Astrocyte (in vitro differentiated cells and primary cell): ENCODE data around the gene GRIN3B. TPM values are rescaled to one million over a fixed set of nuclear protein-coding genes. Genes with fewer than 3 reads are reported as not detected.

Experiments
- DNase-seq: peaks from one replicate; pipeline ENCODE4 v3.0.0-alpha.2; 2010; ENCODE audit warnings: low read depth
- FAIRE-seq: peaks from 2 replicates; lab custom pipeline; 2011; peaks lifted over from hg19 to GRCh38; lab: Jason Lieb, UNC
- H2AFZ ChIP-seq: 2 replicates; pipeline ENCODE4 v1.6.0; 2012; ENCODE audit warnings: low read depth, low read length, inconsistent platforms
- H3K27ac ChIP-seq: 2 replicates; pipeline ENCODE4 v1.5.1; 2011; ENCODE audit warnings: low read depth, low read length, inconsistent platforms
- H3K27me3 ChIP-seq: 2 replicates; pipeline ENCODE4 v1.6.0; 2011; ENCODE audit warnings: low read length, inconsistent platforms; ENCODE audit not compliant: insufficient read depth
- H3K36me3 ChIP-seq: 2 replicates; pipeline ENCODE4 v1.5.1; 2011; ENCODE audit warnings: low read length, inconsistent platforms; ENCODE audit not compliant: insufficient read depth
- H3K4me1 ChIP-seq: 2 replicates; pipeline ENCODE4 v1.5.1; 2011; ENCODE audit warnings: low read length, inconsistent platforms; ENCODE audit not compliant: insufficient read depth
- H3K4me2 ChIP-seq: 2 replicates; pipeline ENCODE4 v1.6.0; 2012; ENCODE audit warnings: low read length, inconsistent platforms
- H3K4me3 ChIP-seq: 2 replicates; pipeline ENCODE4 v1.5.1; 2011; ENCODE audit warnings: low read depth, mild to moderate bottlenecking, low read length, inconsistent platforms; ENCODE audit not compliant: insufficient read depth
- H3K79me2 ChIP-seq: 2 replicates; pipeline ENCODE4 v1.6.0; 2012; ENCODE audit warnings: mild to moderate bottlenecking, low read length, inconsistent platforms; ENCODE audit not compliant: insufficient read depth
- H3K9ac ChIP-seq: 2 replicates; pipeline ENCODE4 v1.6.0; 2012; ENCODE audit warnings: mild to moderate bottlenecking, low read length, inconsistent platforms
- H3K9me3 ChIP-seq: 2 replicates; pipeline ENCODE4 v1.5.1; 2012; ENCODE audit warnings: low read depth, mild to moderate bottlenecking, low read length, inconsistent platforms; ENCODE audit not compliant: insufficient read depth
- H4K20me1 ChIP-seq: 2 replicates; pipeline ENCODE4 v1.6.0; 2012; ENCODE audit warnings: low read length, inconsistent platforms; ENCODE audit not compliant: insufficient read depth
- H3K27ac Mint-ChIP-seq: one replicate; pipeline ENCODE4 v1.8.0; 2021; ENCODE audit warnings: mild to moderate bottlenecking, mixed read lengths; ENCODE audit not compliant: unreplicated experiment
- H3K27me3 Mint-ChIP-seq: one replicate; pipeline ENCODE4 v1.8.0; 2021; ENCODE audit warnings: low read depth, mixed read lengths; ENCODE audit not compliant: unreplicated experiment
- H3K36me3 Mint-ChIP-seq: one replicate; pipeline ENCODE4 v1.8.0; 2021; ENCODE audit warnings: low read depth, mixed read lengths; ENCODE audit not compliant: unreplicated experiment
- H3K4me1 Mint-ChIP-seq: one replicate; pipeline ENCODE4 v1.8.0; 2021; ENCODE audit warnings: low read depth, mixed read lengths; ENCODE audit not compliant: unreplicated experiment
- H3K4me3 Mint-ChIP-seq: one replicate; pipeline ENCODE4 v1.8.0; 2021; ENCODE audit warnings: mild to moderate bottlenecking, moderate library complexity, mixed read lengths; ENCODE audit not compliant: unreplicated experiment
- H3K9me3 Mint-ChIP-seq: one replicate; pipeline ENCODE4 v1.8.0; 2021; ENCODE audit warnings: mild to moderate bottlenecking, mixed read lengths; ENCODE audit not compliant: unreplicated experiment
- EZH2 ChIP-seq: IDR thresholded peaks from 2 replicates; pipeline ENCODE4 v1.6.1; 2012; ENCODE audit warnings: mild to moderate bottlenecking, low read length, inconsistent platforms; ENCODE audit not compliant: insufficient read depth
- total RNA-seq: library from RNA; stranded (reverse); gene quantifications from 2 replicates; pipeline ENCODE4 v1.2.1, GENCODE V29; 2021
- TF ChIP-seq, protein P1 (sequence below): IDR thresholded peaks from 2 replicates; pipeline ENCODE4 v1.5.1; 2011; ENCODE audit warnings: low read depth, mild to moderate bottlenecking, inconsistent platforms, low read length, moderate library complexity; ENCODE audit not compliant: insufficient read depth

GRIN3B gene
- total RNA-seq, 1 donor from 2014 or later = 2.7 TPM

GRCh38 chr19:1045247-1045603 is 45.0 kb downstream of the GRIN3B start:
- no peak for DNase-seq

GRCh38 chr19:1046117-1046626 is 46.0 kb downstream of the GRIN3B start:
- no peaks in the 10 kb centered on the region for H3K36me3 ChIP-seq
- H3K27me3 Mint-ChIP-seq = no peaks in the 10 kb centered on the region
- TF ChIP-seq, protein P1, sequence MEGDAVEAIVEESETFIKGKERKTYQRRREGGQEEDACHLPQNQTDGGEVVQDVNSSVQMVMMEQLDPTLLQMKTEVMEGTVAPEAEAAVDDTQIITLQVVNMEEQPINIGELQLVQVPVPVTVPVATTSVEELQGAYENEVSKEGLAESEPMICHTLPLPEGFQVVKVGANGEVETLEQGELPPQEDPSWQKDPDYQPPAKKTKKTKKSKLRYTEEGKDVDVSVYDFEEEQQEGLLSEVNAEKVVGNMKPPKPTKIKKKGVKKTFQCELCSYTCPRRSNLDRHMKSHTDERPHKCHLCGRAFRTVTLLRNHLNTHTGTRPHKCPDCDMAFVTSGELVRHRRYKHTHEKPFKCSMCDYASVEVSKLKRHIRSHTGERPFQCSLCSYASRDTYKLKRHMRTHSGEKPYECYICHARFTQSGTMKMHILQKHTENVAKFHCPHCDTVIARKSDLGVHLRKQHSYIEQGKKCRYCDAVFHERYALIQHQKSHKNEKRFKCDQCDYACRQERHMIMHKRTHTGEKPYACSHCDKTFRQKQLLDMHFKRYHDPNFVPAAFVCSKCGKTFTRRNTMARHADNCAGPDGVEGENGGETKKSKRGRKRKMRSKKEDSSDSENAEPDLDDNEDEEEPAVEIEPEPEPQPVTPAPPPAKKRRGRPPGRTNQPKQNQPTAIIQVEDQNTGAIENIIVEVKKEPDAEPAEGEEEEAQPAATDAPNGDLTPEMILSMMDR = no peak
- TF ChIP-seq EZH2 = no peak
- no peaks in the 10 kb centered on the region for H3K79me2 ChIP-seq
- H3K9ac ChIP-seq = no peak overlapping the region
- H3K4me3 Mint-ChIP-seq = no peak overlapping the region
- no peaks in the 10 kb centered on the region for H3K27me3 ChIP-seq
- H3K4me1 Mint-ChIP-seq = peaks cover under 1% of the 10 kb centered on the region
- H3K4me2 ChIP-seq = no peak overlapping the region
- H3K36me3 Mint-ChIP-seq = peaks cover under 1% of the 10 kb centered on the region
- no peaks in the 10 kb centered on the region for H3K9me3 Mint-ChIP-seq
- no peaks in the 10 kb centered on the region for H4K20me1 ChIP-seq
- H3K27ac Mint-ChIP-seq = no peak overlapping the region
- no peak overlapping the region for H3K27ac ChIP-seq
- H3K4me1 ChIP-seq = peaks cover under 1% of the 10 kb centered on the region
- DNase-seq = no peak
- FAIRE-seq = no peak
- H3K9me3 ChIP-seq = no peaks in the 10 kb centered on the region
- H3K4me3 ChIP-seq = no peak overlapping the region
- H2AFZ ChIP-seq = no peak overlapping the region

More at GRCh38 chr19:1045247-1045603, 45.0 kb downstream of the GRIN3B start:
- Mint-ChIP-seq H3K27ac (no peak overlapping the region), H3K36me3 (peaks cover 3% of the 10 kb centered on the region), H3K9me3 (no peaks in the 10 kb centered on the region), H3K4me1 (peaks cover 4% of the 10 kb centered on the region), H3K4me3 (no peak overlapping the region), H3K27me3 (no peaks in the 10 kb centered on the region)
- no peak for TF ChIP-seq EZH2
- TF ChIP-seq, protein P1 = no peak
- no peak overlapping the region for H2AFZ ChIP-seq
- H3K4me3 ChIP-seq = no peak overlapping the region
- no peak overlapping the region for H3K9ac ChIP-seq
- peaks cover 10% of the 10 kb centered on the region for H3K4me1 ChIP-seq
- no peak overlapping the region for H3K27ac ChIP-seq
- H3K36me3 ChIP-seq = no peaks in the 10 kb centered on the region
- peaks cover 5% of the 10 kb centered on the region for H4K20me1 ChIP-seq
- FAIRE-seq = no peak
- H3K4me2 ChIP-seq = no peak overlapping the region
- H3K79me2 ChIP-seq = no peaks in the 10 kb centered on the region
- H3K27me3 ChIP-seq = no peaks in the 10 kb centered on the region
- H3K9me3 ChIP-seq = no peaks in the 10 kb centered on the region

DNA sequence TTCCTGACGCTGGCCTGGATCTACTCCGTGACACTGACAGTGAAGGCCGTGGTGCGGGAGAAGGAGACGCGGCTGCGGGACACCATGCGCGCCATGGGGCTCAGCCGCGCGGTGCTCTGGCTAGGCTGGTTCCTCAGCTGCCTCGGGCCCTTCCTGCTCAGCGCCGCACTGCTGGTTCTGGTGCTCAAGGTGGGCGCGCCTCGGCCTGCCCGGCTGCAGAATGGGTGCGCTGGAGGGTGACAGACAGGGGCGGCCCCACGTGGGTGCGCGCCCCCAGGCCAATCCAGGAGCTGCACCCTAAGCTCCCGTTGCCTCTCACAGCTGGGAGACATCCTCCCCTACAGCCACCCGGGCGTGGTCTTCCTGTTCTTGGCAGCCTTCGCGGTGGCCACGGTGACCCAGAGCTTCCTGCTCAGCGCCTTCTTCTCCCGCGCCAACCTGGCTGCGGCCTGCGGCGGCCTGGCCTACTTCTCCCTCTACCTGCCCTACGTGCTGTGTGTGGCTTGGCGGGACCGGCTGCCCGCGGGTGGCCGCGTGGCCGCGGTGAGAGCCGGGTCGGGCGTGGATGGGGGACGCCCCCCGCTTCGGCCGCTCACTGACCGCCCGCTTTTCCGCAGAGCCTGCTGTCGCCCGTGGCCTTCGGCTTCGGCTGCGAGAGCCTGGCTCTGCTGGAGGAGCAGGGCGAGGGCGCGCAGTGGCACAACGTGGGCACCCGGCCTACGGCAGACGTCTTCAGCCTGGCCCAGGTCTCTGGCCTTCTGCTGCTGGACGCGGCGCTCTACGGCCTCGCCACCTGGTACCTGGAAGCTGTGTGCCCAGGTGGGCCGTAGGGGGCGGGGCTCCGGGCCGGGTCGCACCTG is 46.8 kb downstream of the GRIN3B start:
- H3K27me3 Mint-ChIP-seq = no peaks in the 10 kb centered on the region
- no peak for FAIRE-seq
- no peaks in the 10 kb centered on the region for H3K4me1 Mint-ChIP-seq
- H3K36me3 Mint-ChIP-seq = peaks cover 4% of the 10 kb centered on the region
- Histone ChIP-seq H3K4me2 (no peak overlapping the region), H3K4me3 (no peak overlapping the region), H3K79me2 (no peaks in the 10 kb centered on the region), H2AFZ (no peak overlapping the region), H3K36me3 (no peaks in the 10 kb centered on the region), H3K27me3 (no peaks in the 10 kb centered on the region), H3K27ac (no peak overlapping the region), H3K9ac (no peak overlapping the region), H4K20me1 (no peaks in the 10 kb centered on the region), H3K9me3 (no peaks in the 10 kb centered on the region), H3K4me1 (no peaks in the 10 kb centered on the region)
- no peak overlapping the region for H3K4me3 Mint-ChIP-seq
- no peaks in the 10 kb centered on the region for H3K9me3 Mint-ChIP-seq
- DNase-seq = no peak
- no peak for TF ChIP-seq EZH2
- TF ChIP-seq, protein P1 = no peak
- H3K27ac Mint-ChIP-seq = no peak overlapping the region
